ENCODE measurements around the gene XRCC5.
"Not testable (repeated sequence)": the region's sequence is repeated elsewhere in the genome, so short reads cannot be mapped to it uniquely, and the experiment has no call there.

XRCC5 gene

DNA sequence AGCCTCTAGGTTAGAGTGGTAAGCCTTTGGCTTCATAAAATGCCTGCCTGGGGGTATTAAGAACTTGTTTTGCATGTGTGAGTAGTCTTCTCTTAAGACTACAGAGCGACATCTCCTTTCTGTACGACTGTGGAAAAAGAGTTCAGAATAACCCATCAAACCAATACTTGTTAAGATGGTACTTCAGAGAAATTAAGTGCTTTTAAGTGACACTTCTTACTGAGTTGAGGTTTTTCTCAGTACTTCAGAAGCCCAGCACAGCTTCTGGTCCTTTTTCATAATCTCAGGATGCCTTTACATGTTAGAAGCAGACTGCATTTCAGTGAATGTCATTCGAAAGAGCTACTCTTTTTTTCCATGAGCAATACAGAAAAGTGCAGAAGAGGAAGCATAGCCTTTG is 10.8 kb downstream of the XRCC5 start:
- no peak for DNase-seq

DNA sequence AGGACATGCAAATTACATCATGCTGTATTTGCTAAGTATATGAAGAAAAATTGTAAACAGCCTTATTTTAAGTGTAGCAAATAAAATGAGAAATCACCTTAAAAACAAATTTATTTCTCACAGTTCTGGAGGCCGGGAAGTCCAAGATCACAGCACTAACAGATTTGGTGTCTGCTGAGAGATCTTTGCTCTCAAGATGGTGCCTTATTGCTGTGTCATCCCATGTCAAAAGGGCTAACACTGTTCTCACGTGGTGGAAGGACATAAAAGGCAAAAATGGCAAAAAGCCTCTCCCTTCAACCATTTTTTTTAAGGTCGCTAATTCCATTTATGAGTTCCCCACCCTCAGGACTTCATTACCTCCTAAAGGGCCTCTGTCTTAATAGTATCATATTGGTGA is 12.1 kb downstream of the XRCC5 start:
- DNase-seq: no peak

DNA sequence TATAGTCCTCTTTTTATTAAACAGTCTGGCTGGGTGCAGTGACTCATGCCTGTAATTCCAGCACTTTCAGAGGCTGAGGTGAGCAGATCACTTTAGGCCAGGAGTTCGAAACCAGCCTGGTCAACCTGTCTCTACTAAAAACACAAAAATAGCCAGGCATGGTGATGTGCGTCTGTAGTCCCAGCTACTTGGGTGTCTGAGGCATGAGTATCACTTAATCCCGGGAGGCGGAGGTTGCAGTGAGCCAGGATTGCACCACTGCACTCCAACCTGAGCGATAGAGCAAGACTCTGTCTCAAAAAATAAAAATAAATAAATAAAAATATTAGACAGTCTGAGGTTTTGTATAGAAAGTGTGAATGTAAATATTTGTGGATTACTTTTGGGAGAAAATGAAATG is 17.8 kb downstream of the XRCC5 start:
- DNase-seq: no peak

DNA sequence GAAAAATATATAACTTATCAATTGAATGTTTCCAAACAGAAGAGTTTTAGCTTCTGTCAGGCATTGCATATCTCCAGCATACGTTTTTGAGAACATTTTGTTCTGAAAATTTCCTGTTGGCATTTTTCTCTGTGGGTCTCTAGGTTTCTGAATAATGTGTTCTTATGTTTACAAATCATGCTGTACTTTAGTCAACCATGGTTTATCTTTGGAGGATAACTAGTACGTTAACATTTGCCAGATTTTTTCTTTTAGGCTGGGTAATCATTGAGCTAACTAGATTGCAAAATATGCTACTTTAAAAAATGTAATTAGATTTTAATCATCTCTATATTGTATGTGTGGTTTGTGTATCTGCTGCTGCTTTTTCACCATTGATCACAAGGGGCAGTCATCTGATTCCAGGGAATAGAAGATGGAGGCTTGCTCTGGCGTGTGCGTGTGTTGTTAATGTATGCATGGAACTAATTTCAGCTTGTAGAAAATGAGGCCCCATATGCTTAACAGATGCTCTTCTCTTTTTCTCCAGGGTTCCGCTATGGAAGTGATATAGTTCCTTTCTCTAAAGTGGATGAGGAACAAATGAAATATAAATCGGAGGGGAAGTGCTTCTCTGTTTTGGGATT is 21.3 kb downstream of the XRCC5 start:
- DNase-seq: no peak

DNA sequence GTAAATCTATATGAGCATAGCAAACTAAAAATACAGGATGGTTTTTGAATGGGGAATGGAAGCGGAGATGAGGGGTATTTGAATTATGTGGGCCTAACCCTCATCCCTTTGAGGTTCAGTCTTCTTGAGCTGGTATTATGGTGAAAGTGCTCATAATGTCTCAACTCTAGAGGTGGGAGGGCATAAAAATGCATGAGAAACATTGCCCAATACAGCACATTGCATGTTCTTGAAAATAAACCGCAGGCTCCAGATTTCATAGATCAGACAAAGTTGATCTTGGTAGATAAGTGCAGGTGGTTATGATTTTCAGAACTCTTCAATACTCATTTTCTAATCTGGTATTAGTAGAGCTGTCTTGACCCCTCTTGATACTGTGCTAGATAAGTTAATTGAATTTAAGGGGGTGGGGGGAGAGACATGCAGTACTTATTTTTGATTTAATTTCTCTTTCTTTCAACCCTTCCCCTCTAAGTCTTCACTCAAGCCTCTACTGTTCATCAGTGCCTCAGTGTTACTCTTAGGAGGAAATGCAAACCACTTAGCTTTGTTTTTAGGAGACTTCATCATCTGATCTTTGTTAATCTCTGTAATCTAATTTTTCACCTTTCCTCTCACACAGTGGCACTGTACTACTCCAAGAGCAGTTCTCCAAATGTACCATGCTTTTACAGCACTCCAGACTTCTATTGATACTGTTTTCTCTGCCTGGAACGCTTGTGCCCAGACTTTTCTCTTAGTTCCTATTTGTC is 22.2 kb downstream of the XRCC5 start:
- no peak for DNase-seq

DNA sequence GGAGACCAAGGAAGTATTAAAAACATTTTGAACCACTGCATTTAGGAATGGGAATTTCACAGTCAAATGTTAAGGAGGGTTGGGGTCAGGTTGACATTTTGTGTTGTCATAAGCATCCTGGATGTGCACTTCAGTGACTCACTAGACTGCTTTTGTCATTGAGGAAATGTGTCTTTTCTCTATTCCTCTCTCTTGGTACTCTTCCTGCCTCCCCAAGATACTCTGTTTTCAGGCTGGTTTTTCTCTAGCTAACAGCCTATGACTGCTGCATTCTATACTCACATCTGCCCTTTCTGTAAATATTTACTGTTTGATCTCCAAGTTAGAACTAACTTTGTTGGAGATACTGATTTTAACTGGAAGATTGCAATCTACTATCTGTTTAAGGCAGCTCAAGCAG is 23.4 kb downstream of the XRCC5 start:
- DNase-seq: no peak

DNA sequence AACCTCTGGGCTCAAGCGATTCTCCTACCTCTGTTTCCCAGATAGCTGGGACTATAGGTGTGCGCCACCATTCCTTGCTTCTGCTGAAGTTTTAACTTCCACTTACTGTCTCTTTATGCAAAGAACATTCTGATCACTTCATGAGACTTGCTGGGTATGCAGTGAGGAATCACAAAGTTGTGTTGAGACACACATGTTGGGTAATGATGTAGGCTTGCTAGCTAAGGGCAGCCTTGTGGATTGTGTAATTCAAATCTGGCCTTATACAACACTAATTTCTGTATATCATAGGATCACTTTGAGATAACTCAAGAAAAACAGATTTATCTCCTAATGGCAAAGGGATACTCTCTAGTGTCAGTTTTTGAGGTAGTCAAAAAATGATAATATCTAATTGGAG is 24.2 kb downstream of the XRCC5 start:
- DNase-seq: no peak

DNA sequence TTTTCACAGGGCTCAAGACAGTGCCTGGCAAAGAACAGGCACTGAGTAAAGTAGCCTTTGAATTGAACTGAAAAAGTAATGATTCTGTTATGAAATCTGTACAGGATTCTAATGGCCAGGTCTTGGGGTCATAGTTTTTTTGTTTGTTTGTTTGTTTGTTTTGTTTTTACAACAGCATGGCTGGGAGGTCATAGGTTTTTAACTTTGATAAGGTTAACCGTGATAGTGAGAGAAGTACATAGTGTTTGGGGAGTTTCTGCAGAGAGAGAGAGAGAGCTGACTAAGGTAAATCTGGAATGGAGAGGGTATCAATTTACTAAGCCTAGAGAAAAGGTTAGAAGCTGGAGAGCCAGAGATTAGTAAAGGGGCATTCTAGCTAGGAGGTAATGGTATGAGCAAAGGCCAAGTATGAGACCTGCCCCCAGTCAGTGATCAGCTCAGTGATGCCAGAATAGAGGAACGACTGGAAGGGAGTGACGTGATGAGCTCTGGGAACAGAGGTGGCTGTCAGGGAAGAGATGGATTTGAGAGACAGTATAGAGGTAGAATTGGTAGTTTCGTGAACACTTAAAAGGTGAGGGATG is 25.9 kb downstream of the XRCC5 start:
- no peak for DNase-seq

DNA sequence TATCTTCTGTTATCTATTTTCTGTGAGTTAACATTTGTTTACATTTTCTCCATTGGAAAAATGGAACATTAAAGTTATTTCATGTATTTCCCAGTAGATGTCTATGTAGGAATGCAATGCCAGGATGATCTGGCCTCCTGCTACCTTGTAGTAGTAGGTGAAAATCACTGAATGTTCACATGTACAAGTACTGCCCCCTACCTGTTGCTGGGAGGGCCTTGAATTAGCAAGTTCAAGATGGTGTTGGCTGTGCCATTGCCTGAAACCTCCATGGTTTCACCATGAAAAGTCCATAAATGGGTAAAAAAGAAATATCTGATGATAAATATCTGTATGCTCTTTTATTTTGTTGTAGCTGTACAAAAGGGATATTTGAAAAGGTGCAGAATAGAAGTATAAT is 30.7 kb downstream of the XRCC5 start:
- no peak for DNase-seq

DNA sequence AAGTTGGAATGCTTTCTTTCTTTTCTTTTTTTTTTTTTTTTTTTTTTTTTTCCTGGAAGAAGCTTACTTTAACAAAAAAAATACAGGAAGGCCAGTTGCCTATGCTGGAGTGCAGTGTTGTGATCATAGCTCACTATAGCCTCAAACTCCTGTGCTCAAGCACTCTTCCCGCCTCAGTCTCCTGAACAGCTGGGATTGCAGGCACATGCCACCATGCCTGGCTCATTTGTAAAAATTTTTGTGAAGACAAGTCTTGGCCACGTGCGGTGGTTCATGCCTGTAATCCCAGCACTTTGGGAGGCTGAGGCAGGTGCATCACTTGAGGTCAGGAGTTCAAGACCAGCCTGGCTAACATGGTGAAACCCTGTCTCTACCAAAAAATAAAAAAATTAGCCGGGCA is 32.4 kb downstream of the XRCC5 start:
- not testable (repeated sequence) for DNase-seq

DNA sequence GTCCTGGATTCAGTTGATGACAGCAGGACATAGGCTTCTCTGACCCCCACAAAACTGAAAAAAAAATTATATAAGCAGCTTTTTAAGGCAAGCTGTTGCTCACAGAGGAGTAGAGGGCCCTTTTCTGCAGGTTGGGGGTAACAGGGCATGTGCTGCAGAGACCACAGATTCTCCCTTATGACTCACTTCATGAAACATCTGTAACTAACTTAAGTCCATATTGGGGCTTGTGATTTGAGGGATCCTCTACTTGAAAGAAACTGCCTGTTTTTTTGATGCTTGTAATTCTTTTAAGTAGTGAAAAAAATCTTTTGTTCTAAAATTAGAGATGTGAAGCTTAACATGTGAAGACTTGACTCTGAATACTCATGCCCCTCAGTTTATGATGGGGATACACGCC is 33.4 kb downstream of the XRCC5 start:
- no peak for DNase-seq

DNA sequence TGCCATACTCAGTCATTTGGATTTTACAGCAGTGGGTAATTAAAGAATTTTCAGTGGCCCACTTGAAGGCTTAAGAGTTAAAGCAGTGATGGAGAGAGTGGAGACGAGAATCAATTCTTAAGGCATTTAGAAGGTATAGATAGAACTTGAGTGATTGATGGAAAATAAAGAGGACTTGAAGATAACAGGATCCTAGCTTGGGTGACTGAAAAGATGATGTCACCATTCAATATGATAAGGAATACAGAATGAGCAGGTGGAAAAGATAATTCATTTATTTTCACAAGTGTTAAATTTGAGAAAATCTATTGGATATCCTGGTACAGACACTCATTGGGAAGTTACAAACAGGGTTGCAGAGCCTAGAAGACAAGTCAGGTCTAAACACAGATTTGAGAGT is 35.2 kb downstream of the XRCC5 start:
- DNase-seq: no peak

DNA sequence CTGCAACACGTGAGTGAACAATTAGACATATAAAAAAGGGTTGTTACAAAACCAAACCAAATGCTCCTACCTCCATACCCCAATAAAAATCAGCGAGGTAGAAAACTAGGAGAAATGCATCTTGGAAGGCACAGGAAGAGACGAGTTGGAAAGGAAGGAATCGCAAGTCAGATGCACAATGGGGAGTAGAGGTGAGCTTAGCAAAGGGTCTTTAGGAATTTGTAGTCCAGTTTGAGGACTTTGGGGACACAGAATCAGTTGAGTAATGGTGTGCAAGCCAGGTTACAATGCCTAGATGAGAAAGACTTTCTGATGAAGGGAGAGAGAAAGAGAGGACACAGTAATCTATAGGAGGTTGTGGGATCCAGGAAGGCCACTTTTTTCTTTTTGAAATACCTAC is 35.7 kb downstream of the XRCC5 start:
- DNase-seq: no peak

DNA sequence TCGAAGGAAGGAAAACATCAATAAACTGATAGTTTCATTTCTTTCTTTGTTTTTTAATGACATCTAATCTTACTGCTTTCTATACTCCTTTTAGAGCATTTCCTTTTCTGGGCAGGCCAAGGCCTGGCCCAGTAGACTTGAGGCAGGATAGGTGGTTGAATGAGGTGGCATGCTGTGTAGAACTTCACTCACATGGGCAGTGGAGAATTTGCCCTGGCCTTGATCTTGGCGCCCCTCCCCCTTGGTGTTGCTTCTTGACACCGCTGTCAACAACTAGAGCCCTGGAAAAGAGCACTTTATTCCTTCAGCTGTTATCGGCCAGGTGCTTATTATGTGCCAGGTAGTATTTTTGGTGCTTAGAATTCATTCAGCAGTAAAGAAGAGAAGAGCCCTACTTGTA is 37.4 kb downstream of the XRCC5 start:
- DNase-seq: no peak

DNA sequence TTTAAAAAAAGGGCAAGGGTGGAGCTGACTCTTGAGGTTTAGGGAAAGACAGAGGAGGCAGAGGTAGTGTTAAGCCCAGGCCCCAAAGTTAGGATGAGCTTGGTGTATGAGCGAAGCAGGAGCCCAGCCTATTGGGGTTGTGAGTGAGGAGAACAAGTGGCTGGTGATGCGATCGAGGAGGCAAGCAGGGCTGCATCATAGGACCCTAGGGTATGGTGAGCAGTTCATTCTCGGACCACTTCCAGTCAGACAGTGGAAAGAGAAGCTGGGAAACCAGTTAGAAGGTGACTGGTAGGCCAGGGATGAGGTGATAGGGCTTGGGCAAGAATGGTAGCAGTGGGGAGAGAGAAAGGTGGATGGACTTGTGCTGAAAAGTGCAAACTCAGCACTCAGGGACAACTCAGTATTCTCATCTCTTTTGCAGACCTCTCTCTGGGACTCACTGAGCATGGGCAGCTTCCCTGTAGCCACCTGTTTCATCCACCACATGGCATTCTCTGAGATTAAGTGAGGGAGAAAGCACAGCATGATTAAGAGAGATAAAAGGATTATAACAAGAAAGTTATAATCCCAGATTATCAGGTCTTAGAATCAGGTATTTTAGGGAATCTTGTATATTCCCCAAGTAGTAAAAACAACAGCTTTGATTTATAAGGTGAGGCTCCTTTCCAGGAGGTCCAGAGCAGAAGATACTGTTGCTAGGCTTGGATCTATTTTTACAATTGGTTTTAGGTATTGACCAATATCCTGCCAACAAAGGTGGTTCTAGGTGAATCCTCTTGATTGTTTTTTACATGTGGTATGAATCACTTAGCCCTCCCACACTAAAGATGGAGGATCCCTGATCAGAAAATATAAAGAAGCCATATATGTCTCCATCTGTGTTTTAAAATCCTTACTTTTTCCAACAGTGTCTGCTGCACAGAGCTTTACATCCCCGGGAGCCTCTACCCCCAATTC is 38.3 kb downstream of the XRCC5 start:
- no peak for DNase-seq

DNA sequence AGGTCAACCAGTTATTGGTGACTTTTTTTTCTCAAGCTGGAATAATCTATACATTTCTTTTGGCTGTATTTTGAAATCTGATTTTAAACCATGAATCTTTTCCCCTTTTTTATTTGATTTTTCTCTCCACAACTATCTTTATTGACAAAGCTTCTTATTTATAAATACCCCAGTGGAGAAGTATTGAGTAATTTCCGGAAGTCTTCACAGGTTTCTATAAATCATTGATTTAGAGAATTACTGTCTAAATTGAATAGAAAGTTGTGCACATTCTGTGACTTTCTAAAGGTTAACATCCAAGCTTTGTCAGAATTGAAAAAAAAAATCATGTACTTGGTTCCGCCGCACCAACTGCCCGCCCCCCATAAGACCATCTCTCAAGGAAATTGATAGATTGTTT is 39.8 kb downstream of the XRCC5 start:
- DNase-seq: no peak

DNA sequence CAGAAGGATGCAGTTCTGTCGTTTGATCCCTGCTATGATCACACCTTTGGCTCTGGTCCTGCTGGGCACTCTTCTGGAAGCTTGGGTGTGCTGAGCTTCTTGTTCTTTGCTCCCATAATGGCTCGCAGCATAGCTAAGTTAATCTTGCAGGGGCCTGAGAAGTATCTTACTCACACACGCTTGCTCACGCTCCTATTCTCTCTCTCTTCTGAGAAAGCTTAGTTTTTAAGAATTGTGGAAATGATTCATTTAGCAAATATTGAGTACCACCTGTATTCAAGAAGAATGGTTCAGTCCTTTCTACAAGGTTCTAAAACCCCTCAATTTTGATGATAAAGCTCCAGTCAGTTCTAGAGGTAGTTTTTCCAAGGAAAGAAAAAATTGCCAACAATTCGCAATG is 40.6 kb downstream of the XRCC5 start:
- no peak for DNase-seq

DNA sequence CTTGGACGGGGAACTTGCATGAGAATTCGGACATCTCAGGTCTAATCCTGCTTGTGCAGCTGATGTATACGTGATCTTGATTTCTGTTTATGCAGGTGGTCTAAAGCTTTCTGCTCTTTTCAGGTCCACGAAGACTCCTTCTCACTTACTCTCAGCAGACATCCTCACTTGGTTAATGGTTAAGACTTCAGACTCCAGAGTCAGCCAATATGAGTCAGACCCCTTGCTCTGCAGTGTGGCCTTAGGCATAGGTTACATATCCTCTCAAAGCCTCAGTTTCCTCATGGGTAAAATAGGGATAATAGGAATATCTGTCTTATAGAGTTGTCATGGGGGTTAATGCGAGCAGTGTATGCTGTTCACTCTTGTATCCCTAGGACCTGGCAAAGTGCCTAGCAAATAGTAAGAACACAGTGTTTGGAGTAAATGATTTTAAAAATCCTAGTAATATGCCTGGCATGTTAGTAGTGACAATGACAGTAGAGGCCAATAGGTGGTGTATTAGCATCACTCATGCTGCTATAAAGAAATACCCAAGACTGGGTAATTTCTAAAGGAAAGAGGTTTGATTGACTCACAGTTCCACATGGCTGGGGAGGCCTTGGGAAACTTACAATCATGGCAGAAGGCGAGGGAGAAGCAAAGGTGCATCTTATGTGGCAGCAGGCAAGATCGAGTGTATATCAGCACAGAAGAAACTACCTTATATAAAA is 42.3 kb downstream of the XRCC5 start:
- DNase-seq: no peak

DNA sequence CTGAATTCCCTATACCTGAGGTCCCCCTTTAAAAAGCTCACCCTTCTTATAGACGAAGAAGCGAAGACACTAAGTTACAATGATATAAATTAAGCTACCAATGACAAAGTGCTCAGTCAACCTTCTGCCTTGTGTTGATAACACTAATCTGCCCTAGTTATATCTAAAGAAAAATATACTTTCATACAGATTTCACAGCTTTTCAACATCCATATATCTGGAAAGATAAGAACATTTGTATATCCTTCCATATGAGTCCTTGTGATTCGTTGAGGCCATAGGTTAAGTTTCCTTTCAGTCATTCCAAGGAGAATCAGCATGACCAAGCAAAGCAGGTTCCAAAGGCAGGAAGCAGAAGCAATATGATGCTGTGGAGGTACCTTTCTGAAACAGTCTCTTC is 46.8 kb downstream of the XRCC5 start:
- no peak for DNase-seq

DNA sequence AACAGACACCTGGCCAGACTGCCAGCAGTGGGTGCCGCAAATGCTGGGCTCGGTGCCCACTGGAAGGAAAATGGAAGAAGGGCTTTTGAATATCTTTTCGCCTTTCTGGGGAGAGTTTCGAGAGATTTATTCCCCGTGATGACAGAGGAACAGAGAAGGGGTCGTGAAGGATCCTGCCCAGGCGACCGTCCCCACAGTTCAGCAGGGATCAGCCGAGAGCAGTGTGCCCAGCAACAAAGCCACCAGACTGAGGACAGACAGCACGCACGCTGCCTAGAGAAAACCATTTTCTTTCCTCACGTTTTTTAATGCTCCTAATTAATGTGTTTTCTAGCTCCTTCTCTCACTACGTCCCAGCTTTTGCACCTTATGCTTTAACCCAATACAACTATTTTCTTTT is 47.7 kb downstream of the XRCC5 start:
- DNase-seq: no peak

DNA sequence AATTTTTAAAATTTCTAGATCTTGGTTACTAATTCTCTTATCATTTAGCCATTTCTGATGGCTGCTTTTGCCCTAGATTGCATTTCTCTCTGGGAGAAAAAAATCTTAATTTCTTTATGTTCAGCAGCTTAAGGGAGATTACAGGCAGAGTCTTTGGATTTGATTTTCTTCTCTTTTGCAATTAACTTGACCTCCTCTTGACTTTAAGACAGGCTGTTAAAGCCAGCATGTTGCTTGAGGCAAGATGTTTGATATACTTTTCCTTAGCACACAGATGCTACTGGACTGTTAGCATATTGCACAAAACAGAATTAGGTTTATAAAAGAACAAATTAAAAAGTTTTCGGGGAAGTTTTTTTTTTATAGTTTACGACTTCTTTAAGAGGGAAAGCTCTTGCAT is 50.0 kb downstream of the XRCC5 start:
- no peak for DNase-seq

DNA sequence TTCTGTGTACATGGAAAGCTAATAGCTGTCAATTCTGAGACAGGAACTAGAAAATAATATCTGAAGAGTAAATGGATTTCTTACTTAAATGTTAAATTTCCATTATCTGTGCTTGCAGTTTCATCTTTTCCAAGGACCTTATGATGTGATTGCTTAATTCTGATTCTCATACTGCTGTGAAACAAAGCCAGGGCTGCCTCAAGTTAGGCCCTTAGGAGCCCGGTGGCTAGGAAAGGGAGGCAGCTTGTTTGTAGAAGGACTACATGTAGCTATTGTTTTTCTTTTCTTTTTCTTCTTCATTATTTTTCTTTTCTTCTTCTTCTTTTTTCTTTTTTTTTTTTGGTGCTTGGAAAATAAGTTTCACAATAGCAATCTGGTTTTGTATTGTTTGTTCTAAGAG is 50.5 kb downstream of the XRCC5 start:
- DNase-seq: no peak

DNA sequence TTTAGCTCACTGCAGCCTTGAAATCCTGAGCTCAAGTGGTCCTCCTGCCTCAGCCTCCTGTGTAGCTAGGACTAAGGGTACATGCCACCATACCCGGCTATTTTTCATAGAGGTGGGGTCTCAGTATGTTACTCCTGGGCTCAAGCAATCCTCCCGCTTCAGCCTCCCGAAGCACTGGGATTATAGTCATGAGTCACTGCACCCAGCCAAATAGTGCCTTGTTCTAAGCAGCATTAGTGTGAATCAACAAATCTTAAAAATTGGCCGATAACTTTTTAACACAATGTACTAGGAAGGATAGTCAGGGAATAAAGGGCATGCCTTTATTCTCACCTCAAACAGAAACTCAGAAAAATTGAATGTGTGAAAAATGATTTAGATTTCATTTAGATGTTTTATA is 51.6 kb downstream of the XRCC5 start:
- no peak for DNase-seq

Data from NCI-H1105 (cell line).